HG02759 (cell line): ENCODE results near the gene SLC35A3.
A peak's percentile ranks its signal among the peaks of the same experiment; 100 is the strongest.

ENCODE experiments used
- ATAC-seq: cut with Tn5 transposase; IDR thresholded peaks from one replicate; pipeline ENCODE4 v1.9.1; 2021; ENCODE audit warnings: mild to moderate bottlenecking, moderate library complexity; ENCODE audit not compliant: unreplicated experiment

The SLC35A3 gene

DNA sequence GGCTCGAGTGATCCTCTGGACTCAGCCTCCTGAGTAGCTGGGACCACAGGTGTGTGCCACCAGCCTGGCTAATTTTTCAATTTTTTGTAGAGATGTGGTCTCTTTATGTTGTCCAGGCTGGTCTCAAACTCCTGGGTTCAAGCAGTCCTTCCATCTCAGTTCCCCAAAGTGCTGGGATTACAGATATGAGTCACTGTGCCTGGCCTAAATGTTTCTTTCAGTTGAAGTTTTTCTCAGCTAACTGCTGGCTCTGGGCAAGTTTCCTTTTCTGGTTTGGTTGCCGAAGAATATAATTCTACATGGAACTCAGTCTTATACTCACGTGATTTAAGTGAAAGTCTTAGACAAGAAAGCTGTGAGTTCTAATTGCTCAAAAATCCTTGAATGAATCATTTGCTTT is 106.0 kb downstream of the SLC35A3 start:
- peak; percentile 62 for ATAC-seq

DNA sequence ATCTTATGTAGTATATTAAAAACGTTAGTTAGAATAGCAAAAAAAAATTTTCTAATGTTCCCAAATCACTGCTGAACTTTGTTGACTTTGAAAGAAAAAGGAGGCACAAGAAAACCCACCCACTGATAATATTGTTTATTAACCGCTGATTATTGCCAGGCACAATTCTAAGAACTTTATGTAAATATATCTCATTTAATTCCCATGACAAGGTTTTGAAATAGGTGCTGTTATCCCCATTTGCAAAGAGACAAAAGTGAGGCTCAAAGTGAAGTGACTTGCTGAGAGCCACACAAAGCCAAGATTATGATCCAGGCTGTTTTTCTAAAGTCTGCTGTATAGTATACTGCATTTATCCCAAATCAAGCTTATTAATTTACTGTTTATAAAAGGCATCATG is 106.5 kb downstream of the SLC35A3 start:
- ATAC-seq = peak; percentile 6

DNA sequence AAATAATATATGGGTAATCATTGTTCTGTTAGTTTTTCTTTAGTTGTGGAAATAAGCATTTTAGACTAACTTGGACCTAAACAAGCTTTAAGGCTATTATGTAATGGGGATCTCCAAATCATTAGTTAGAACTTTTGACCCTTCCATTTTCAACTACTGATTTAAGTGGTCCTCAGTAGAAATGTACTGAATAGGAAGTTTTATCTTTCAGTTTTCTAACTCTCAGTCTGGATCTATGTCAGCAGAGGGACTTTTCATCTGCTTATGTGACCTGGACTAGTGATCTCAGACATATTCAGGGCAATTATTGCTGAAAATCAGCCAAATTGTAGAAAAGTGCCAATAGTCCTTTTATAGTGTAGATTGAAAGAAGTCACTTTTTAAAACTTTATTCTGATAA is 106.9 kb downstream of the SLC35A3 start:
- peak; percentile 81 for ATAC-seq

DNA sequence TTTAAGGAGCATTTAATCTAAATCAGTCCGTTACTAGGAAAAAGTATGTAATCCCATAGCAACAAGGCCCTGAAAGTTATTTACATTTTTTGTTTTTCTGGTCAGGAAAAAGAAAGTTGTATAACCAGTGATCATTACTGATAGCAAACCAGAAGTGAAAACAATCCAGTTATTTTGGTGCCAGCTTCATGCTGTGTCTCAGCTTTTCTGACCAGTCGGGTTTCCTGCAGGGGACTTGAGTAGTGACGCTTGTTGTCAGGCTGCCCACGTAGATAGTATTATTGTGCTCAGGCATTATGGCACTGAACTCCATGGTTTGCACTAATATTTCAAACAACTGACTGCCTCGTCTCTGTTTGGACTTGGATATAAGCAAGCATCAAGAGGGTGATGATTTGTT is 107.7 kb downstream of the SLC35A3 start:
- ATAC-seq = peak; percentile 53

DNA sequence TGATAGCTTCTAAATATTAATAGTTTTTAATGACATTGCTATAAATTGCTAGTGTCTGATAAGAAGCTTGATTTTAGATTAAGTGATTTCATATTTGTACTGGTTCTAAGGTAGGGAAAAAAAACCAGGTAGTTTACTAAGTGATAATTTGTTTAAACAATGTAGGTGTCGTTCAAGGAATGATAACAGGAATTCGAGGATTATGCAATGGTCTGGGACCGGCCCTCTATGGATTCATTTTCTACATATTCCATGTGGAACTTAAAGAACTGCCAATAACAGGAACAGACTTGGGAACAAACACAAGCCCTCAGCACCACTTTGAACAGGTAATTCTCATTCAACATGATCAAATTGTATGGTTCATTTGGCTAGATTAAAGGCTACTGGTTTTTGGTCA is 110.5 kb downstream of the SLC35A3 start:
- no peak for ATAC-seq
